Endothelial cell of umbilical vein (primary cell): ENCODE measurements around the gene ANKH. TPM values are rescaled to one million over a fixed set of nuclear protein-coding genes. Genes with fewer than 3 reads are reported as not detected.

Experiments used
- BruUV-seq: library from RNA; stranded (reverse); fragments of 400-500 nt; replicated peaks from 2 replicates; lab custom pipeline; 2021; lab: Mats Ljungman, UMichigan
- CTCF ChIA-PET: fragments of 300-600, 350-600 bp; sonication (Branson Sonifier 250); formaldehyde crosslinking; loops from one replicate; lab custom pipeline; 2021; ENCODE audit warnings: antibody characterized with exemption, inconsistent platforms; lab: Charles Lee
- POLR2A ChIA-PET: fragments of 300-600, 350-600 bp; sonication (Branson Sonifier 250); formaldehyde crosslinking; loops from one replicate; lab custom pipeline; 2021; ENCODE audit warnings: antibody characterized with exemption, inconsistent platforms; lab: Charles Lee
- DNase-seq: peaks from one replicate; pipeline ENCODE4 v3.0.0-alpha.2; 2011; ENCODE audit warnings: low read depth, low spot score
- FAIRE-seq: peaks from 2 replicates; lab custom pipeline; 2011; peaks lifted over from hg19 to GRCh38; lab: Jason Lieb, UNC
- H2AFZ ChIP-seq: 2 replicates; pipeline ENCODE4 v1.6.0; 2012; ENCODE audit warnings: low read depth, low read length, control low read depth, inconsistent platforms
- H3K27ac ChIP-seq: 2 replicates; pipeline ENCODE4 v1.5.1; 2011; ENCODE audit warnings: low read depth, mild to moderate bottlenecking, control low read depth, low read length, moderate library complexity; ENCODE audit not compliant: insufficient read depth
- H3K27me3 ChIP-seq, 2 experiments: 2 replicates each; pipeline versions ENCODE4 v1.6.0 to v1.6.1; 2011; ENCODE audit warnings: low read length in 2 of 2, mixed read lengths in 1 of 2; ENCODE audit not compliant: control insufficient read depth in 2 of 2, insufficient read depth in 2 of 2
- H3K36me3 ChIP-seq, 2 experiments: 2 replicates in 1 of 2; 3 replicates in 1 of 2; pipeline ENCODE4 v1.5.1; 2011; ENCODE audit warnings: low read length in 2 of 2, mild to moderate bottlenecking in 1 of 2, moderate library complexity in 1 of 2; ENCODE audit not compliant: control insufficient read depth in 2 of 2, insufficient read depth in 2 of 2; ENCODE audit errors: extremely low read depth in 1 of 2
- H3K4me1 ChIP-seq: 3 replicates; pipeline ENCODE4 v1.5.1; 2011; ENCODE audit warnings: mild to moderate bottlenecking, low read length; ENCODE audit not compliant: control insufficient read depth, insufficient read depth; ENCODE audit errors: extremely low read depth
- H3K4me2 ChIP-seq: 2 replicates; pipeline ENCODE4 v1.6.1; 2011; ENCODE audit warnings: low read length, control low read depth, mixed read lengths; ENCODE audit not compliant: insufficient read depth
- H3K4me3 ChIP-seq, 3 experiments: fragments of 200-600 bp in 1 of 3; sonication (generic), shearing (Covaris generic) in 1 of 3; replicated peaks in 1 of 3; 2 replicates each; pipeline ENCODE4 v1.5.1; 2011 to 2016; ENCODE audit warnings: control low read depth in 3 of 3, low read length in 3 of 3, mild to moderate bottlenecking in 2 of 3, inconsistent platforms in 1 of 3, low read depth in 1 of 3, moderate library complexity in 1 of 3; ENCODE audit not compliant: insufficient read depth in 1 of 3
- H3K79me2 ChIP-seq: 2 replicates; pipeline ENCODE4 v1.6.0; 2012; ENCODE audit warnings: low read length, inconsistent platforms; ENCODE audit not compliant: control insufficient read depth, insufficient read depth
- H3K9ac ChIP-seq: replicated peaks from 2 replicates; pipeline ENCODE3; 2011; ENCODE audit warnings: low read length, control low read depth; ENCODE audit not compliant: insufficient read depth; ENCODE audit errors: extremely low read depth
- H3K9me1 ChIP-seq: replicated peaks from 3 replicates; pipeline ENCODE4 v1.6.0; 2011; ENCODE audit warnings: mild to moderate bottlenecking, low read length; ENCODE audit not compliant: control insufficient read depth, insufficient read depth; ENCODE audit errors: extremely low read depth
- H3K9me3 ChIP-seq: replicated peaks from 2 replicates; pipeline ENCODE4 v1.5.1; 2012; ENCODE audit warnings: low read length, inconsistent platforms; ENCODE audit not compliant: control insufficient read depth, insufficient read depth
- H4K20me1 ChIP-seq: replicated peaks from 2 replicates; pipeline ENCODE3; 2011; ENCODE audit warnings: mild to moderate bottlenecking, low read length; ENCODE audit not compliant: control insufficient read depth, insufficient read depth; ENCODE audit errors: extremely low read depth
- CTCF ChIP-seq, 2 donors: IDR thresholded peaks; 1 replicate in 1 of 2; 2 replicates in 1 of 2; pipeline ENCODE4 v1.5.1; 2011; ENCODE audit warnings: low read length in 2 of 2, mild to moderate bottlenecking in 2 of 2, moderate library complexity in 2 of 2, control low read depth in 1 of 2, inconsistent platforms in 1 of 2, low read depth in 1 of 2; ENCODE audit not compliant: insufficient read depth in 1 of 2; ENCODE audit errors: extremely low read depth in 1 of 2
- EZH2 ChIP-seq: IDR thresholded peaks from 2 replicates; pipeline ENCODE4 v1.6.1; 2012; ENCODE audit warnings: borderline replicate concordance, low read depth, mild to moderate bottlenecking, moderate library complexity, low read length, inconsistent platforms; ENCODE audit not compliant: severe bottlenecking
- FOS ChIP-seq: IDR thresholded peaks from 2 replicates; pipeline ENCODE4 v1.6.1; 2011; ENCODE audit warnings: mild to moderate bottlenecking, low read length, moderate library complexity, borderline replicate concordance; ENCODE audit not compliant: insufficient read depth
- GATA2 ChIP-seq: IDR thresholded peaks from 2 replicates; pipeline ENCODE4 v1.7.0; 2011; ENCODE audit warnings: low read depth, mild to moderate bottlenecking, moderate library complexity, mixed read lengths, low read length; ENCODE audit not compliant: insufficient read length, insufficient read depth
- JUN ChIP-seq: IDR thresholded peaks from 2 replicates; pipeline ENCODE4 v1.6.1; 2011; ENCODE audit warnings: borderline replicate concordance, low read depth; ENCODE audit not compliant: insufficient read length, insufficient read depth
- MAX ChIP-seq: IDR thresholded peaks from 2 replicates; pipeline ENCODE4 v1.6.1; 2011; ENCODE audit not compliant: insufficient read depth, insufficient read length
- MYC ChIP-seq: IDR thresholded peaks from one replicate; pipeline ENCODE4 v1.6.1; 2011; ENCODE audit warnings: mild to moderate bottlenecking, low read depth, low read length
- POLR2A ChIP-seq: IDR thresholded peaks from 2 replicates; pipeline ENCODE4 v1.6.1; 2012; ENCODE audit warnings: low read depth, mild to moderate bottlenecking, control low read depth, low read length
- POLR2AphosphoS5 ChIP-seq: IDR thresholded peaks from 2 replicates; pipeline ENCODE4 v1.6.1; 2012; ENCODE audit warnings: low read depth, mild to moderate bottlenecking, control low read depth, low read length, moderate library complexity; ENCODE audit not compliant: insufficient read depth
- dilution Hi-C: fragments of 300-500 bp; cut with MboI; formaldehyde crosslinking; loops from one replicate; pipeline ENCODE4 v1.15.0; 2019; ENCODE audit warnings: low sequenced_read_pairs; ENCODE audit not compliant: extremely low pct_ligation_motif_present
- intact Hi-C: fragments of 100-400 bp; cut with micrococcal nuclease; formaldehyde crosslinking; loops from one replicate; pipeline ENCODE4 v1.10.0; 2022
- polyA plus RNA-seq, 4 experiments: library from polyadenylated mRNA; depleted of rRNA in 3 of 4; stranded (reverse) in 3 of 4; unstranded in 1 of 4; fragments of >200 nt; gene quantifications; 2 replicates each; pipeline versions ENCODE4 v1.2.1 to v1.2.3, GENCODE V29; 2011 to 2012; ENCODE audit warnings: missing spikeins in 1 of 4
- total RNA-seq: library from RNA; stranded (reverse); gene quantifications from 2 replicates; pipeline ENCODE4 v1.2.3, GENCODE V29; 2021

ANKH gene
- total and polyA plus RNA-seq, 2 donors (not counting 3 experiments of a cell fraction or from before 2014, with no cell fraction given), result 12.7 to 31.4 TPM

GRCh38 chr5:14687023-14687665 is 184.4 kb downstream of the ANKH start:
- DNase-seq, result no peak
- H4K20me1 ChIP-seq, result no peaks in the 10 kb centered on the region
- intact Hi-C loops, result no loop called here
- H3K4me2 ChIP-seq, result no peak overlapping the region
- no peak for FAIRE-seq
- TF ChIP-seq JUN (no peak), POLR2AphosphoS5 (no peak), FOS (no peak), MAX (no peak), EZH2 (no peak), GATA2 (no peak), MYC (no peak), CTCF (IDR thresholded peaks at IDR 0.05; ENCODE audit: extremely low read depth in 1 of 2, insufficient read depth in 1 of 2, low read depth in 1 of 2, low read length in 2 of 2) (no peak), POLR2A (no peak)
- H3K36me3 ChIP-seq, result peaks cover 18 to 25% of the 10 kb centered on the region in 2 experiments
- H3K4me1 ChIP-seq, result no peaks in the 10 kb centered on the region
- CTCF ChIA-PET, result no interaction called here
- dilution Hi-C loops, result no loop called here
- BruUV-seq, result no TSS peak
- POLR2A ChIA-PET, result no interaction called here
- no peak overlapping the region for H3K4me3 ChIP-seq
- no peaks in the 10 kb centered on the region for H3K27me3 ChIP-seq
- no peak overlapping the region for H3K9ac ChIP-seq
- no peaks in the 10 kb centered on the region for H3K9me3 ChIP-seq
- H3K27ac ChIP-seq, result no peak overlapping the region
- H3K79me2 ChIP-seq, result no peaks in the 10 kb centered on the region
- H2AFZ ChIP-seq, result no peak overlapping the region
- no peaks in the 10 kb centered on the region for H3K9me1 ChIP-seq
